ENCODE measurements around the gene SPTSSA. TPM values are rescaled to one million over a fixed set of nuclear protein-coding genes. Genes with fewer than 3 reads are reported as not detected.
"Not testable (repeated sequence)": the region's sequence is repeated elsewhere in the genome, so short reads cannot be mapped to it uniquely, and the experiment has no call there.

Gene SPTSSA
- polyA plus RNA-seq, 1 of the 3 experiments (the other 2 are of a cell fraction), result 39.5 TPM

DNA sequence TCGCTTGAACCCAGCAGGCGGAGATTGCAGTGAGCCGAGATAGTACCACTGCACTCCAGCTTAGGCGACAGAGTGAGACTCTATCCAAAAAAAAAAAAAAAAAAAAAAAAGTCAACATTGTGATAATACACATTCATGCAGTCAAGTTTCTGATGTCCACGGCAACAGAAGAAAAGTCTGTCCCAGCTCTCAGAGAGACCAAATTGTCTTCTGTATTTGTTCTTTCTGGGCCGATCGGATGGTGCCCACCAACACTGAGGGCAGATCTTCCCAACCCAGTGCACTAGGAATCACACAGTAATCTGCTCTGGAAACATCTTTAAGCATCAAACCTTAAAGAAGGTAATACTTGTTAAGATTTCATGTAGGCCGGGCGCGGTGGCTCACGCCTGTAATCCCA, 45.8 kb upstream of the SPTSSA start:
- ChIA-PET POLR2A (no interaction called here), CTCF (no interaction called here)
- TF ChIP-seq ELF1 (IDR thresholded peaks at IDR 0.05) (no peak), TCF12 (IDR thresholded peaks at IDR 0.05) (no peak), MXI1 (IDR thresholded peaks at IDR 0.05; ENCODE audit: low read depth, low read length) (no peak), RXRA (IDR thresholded peaks at IDR 0.05; ENCODE audit: borderline replicate concordance, low read depth) (no peak), JUND (IDR thresholded peaks at IDR 0.05) (no peak)
- TF ChIP-seq, protein P1, sequence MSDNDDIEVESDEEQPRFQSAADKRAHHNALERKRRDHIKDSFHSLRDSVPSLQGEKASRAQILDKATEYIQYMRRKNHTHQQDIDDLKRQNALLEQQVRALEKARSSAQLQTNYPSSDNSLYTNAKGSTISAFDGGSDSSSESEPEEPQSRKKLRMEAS (IDR thresholded peaks at IDR 0.05; ENCODE audit: low read depth), result no peak
- Histone ChIP-seq H3K27me3 (ENCODE audit: insufficient read depth) (no peaks in the 10 kb centered on the region), H3K4me3 (ENCODE audit: low read depth in 2 of 2, low read length in 1 of 2) (no peak overlapping the region), H4K20me1 (ENCODE audit: insufficient read depth) (no peaks in the 10 kb centered on the region), H3F3A (replicated peaks; ENCODE audit: insufficient read depth) (peaks cover under 1% of the 10 kb centered on the region), H2AFZ (ENCODE audit: low read depth) (no peak overlapping the region), H3K9me2 (no peaks in the 10 kb centered on the region), H3K9me3 (no peaks in the 10 kb centered on the region), H3K4me1 (ENCODE audit: control insufficient read depth in 1 of 2, insufficient read depth in 2 of 2, low read depth in 1 of 2, low read length in 1 of 2) (peaks cover 0 to 5% of the 10 kb centered on the region in 2 experiments; a peak in 2 of 4 replicates), H3K4me2 (no peak overlapping the region), H3K27ac (ENCODE audit: low read depth in 2 of 2, low read length in 1 of 2) (no peak overlapping the region), H3K79me2 (ENCODE audit: insufficient read depth) (no peaks in the 10 kb centered on the region), H3K36me3 (replicated peaks in 1 of 2; ENCODE audit: control insufficient read depth in 1 of 2, insufficient read depth in 2 of 2, low read length in 1 of 2) (no peaks in the 10 kb centered on the region), H3K9ac (no peak overlapping the region)
- WGBS (ENCODE audit: low lambda C conversion rate), result 96% methylated on average over 11 of the region's 11 CpGs
- no peak for DNase-seq

DNA sequence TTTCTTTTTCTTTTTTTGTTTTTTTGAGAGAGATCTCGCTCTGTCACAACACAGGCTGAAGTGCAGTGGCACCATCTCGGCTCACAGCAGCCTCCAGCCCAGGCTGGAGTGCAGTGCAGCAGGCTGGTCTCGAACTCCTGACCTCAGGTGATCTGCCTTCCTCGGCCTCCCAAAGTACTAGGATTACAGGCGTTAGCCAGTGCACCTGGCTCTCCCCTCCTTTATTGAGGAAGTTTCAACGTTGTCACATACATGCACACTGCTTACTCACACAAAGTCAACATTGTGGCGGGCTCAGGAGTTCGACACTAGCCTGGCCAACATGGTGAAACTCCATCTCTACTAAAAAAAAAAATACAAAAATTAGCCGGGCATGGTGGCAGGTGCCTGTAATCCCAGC, 45.4 kb upstream of the SPTSSA start:
- 75% methylated on average over 9 of the region's 9 CpGs for WGBS (ENCODE audit: low lambda C conversion rate)
- ChIA-PET POLR2A (no interaction called here), CTCF (no interaction called here)
- Histone ChIP-seq H3K79me2 (ENCODE audit: insufficient read depth) (no peaks in the 10 kb centered on the region), H3K36me3 (replicated peaks in 1 of 2; ENCODE audit: control insufficient read depth in 1 of 2, insufficient read depth in 2 of 2, low read length in 1 of 2) (no peaks in the 10 kb centered on the region), H4K20me1 (ENCODE audit: insufficient read depth) (no peaks in the 10 kb centered on the region), H3F3A (replicated peaks; ENCODE audit: insufficient read depth) (peaks cover 5% of the 10 kb centered on the region), H3K4me1 (ENCODE audit: control insufficient read depth in 1 of 2, insufficient read depth in 2 of 2, low read depth in 1 of 2, low read length in 1 of 2) (peaks cover 0 to 9% of the 10 kb centered on the region in 2 experiments; a peak in 2 of 4 replicates), H3K4me2 (no peak overlapping the region), H3K27ac (ENCODE audit: low read depth in 2 of 2, low read length in 1 of 2) (no peak overlapping the region), H2AFZ (ENCODE audit: low read depth) (no peak overlapping the region), H3K9me2 (no peaks in the 10 kb centered on the region), H3K4me3 (ENCODE audit: low read depth in 2 of 2, low read length in 1 of 2) (no peak overlapping the region), H3K27me3 (ENCODE audit: insufficient read depth) (no peaks in the 10 kb centered on the region), H3K9ac (no peak overlapping the region), H3K9me3 (no peaks in the 10 kb centered on the region)
- TF ChIP-seq RFX5 (IDR thresholded peaks at IDR 0.05; ENCODE audit: low read length) (no peak), RXRA (IDR thresholded peaks at IDR 0.05; ENCODE audit: borderline replicate concordance, low read depth) (no peak), FOSL2 (IDR thresholded peaks at IDR 0.05; ENCODE audit: borderline replicate concordance, low read depth) (no peak), SMC3 (IDR thresholded peaks at IDR 0.05; ENCODE audit: low read depth, low read length) (no peak)
- TF ChIP-seq, protein P2, sequence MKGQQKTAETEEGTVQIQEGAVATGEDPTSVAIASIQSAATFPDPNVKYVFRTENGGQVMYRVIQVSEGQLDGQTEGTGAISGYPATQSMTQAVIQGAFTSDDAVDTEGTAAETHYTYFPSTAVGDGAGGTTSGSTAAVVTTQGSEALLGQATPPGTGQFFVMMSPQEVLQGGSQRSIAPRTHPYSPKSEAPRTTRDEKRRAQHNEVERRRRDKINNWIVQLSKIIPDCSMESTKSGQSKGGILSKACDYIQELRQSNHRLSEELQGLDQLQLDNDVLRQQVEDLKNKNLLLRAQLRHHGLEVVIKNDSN (IDR thresholded peaks at IDR 0.05; ENCODE audit: borderline replicate concordance, low read depth), result no peak
- no peak for DNase-seq

DNA sequence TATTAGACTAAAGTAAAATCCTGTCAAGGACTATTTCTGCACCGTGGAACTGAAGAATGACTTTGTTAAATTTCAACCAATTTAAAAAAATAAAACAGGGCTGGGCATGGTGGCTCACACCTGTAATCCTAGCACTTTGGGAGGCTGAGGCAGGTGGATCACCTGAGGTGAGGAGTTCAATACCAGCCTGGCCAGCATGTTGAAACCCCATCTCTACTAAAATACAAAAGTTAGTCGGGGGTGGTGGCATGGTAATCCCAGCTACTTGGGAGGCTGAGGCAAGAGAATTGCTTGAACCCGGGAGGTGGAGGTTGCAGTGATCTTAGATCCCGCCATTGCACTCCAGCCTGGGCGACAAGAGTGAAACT, 43.1 kb upstream of the SPTSSA start:
- H3K27ac ChIP-seq (ENCODE audit: low read depth in 2 of 2, low read length in 1 of 2); H3K27me3 ChIP-seq (ENCODE audit: insufficient read depth); DNase-seq; H3K79me2 ChIP-seq (ENCODE audit: insufficient read depth); POLR2A ChIA-PET; H3K9me2 ChIP-seq; H3K9ac ChIP-seq; H4K20me1 ChIP-seq (ENCODE audit: insufficient read depth); H3K4me2 ChIP-seq; H3K36me3 ChIP-seq (replicated peaks in 1 of 2; ENCODE audit: control insufficient read depth in 1 of 2, insufficient read depth in 2 of 2, low read length in 1 of 2); H3K4me3 ChIP-seq (ENCODE audit: low read depth in 2 of 2, low read length in 1 of 2); H2AFZ ChIP-seq (ENCODE audit: low read depth); H3K9me3 ChIP-seq: not testable (repeated sequence)
- Histone ChIP-seq H3K4me1 (ENCODE audit: control insufficient read depth in 1 of 2, insufficient read depth in 2 of 2, low read depth in 1 of 2, low read length in 1 of 2) (peaks cover 0 to 20% of the 10 kb centered on the region in 2 experiments; a peak in 2 of 4 replicates), H3F3A (replicated peaks; ENCODE audit: insufficient read depth) (peaks cover 15% of the 10 kb centered on the region)
- 91% methylated on average over 5 of the region's 5 CpGs for WGBS (ENCODE audit: low lambda C conversion rate)
- CTCF ChIA-PET, result interaction anchor here (0.8 to 1.8 kb wide), 4 partner anchors 13 to 182 kb away, joined by 3 to 11 read pairs (median 4); no protein-coding TSS in a partner anchor

DNA sequence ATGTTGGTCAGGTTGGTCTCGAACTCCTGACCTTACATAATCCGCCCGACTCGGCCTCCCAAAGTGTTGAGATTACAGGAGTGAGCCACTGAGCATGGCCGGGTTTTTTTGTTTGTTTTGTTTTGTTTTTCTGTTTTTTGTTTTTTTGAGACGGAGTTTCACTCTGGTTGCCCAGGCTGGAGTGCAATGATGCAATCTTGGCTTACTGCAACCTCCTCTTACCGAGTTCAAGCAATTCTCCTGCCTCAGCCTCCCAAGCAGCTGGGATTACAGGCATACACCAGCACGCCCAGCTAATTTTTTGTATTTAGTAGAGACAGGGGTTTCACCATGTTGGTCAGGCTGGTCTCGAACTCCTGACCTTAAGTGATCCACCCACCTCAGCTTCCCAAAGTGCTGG, 42.0 kb upstream of the SPTSSA start:
- POLR2A ChIA-PET; H3K27ac ChIP-seq (ENCODE audit: low read depth in 2 of 2, low read length in 1 of 2): not testable (repeated sequence)

More for the DNA sequence above, 42.0 kb upstream of the SPTSSA start:
- not testable (repeated sequence) for H4K20me1 ChIP-seq (ENCODE audit: insufficient read depth); H3K36me3 ChIP-seq (replicated peaks in 1 of 2; ENCODE audit: control insufficient read depth in 1 of 2, insufficient read depth in 2 of 2, low read length in 1 of 2); H3K4me2 ChIP-seq; H3K79me2 ChIP-seq (ENCODE audit: insufficient read depth); DNase-seq; H3K27me3 ChIP-seq (ENCODE audit: insufficient read depth); H3K9me2 ChIP-seq; H2AFZ ChIP-seq (ENCODE audit: low read depth); H3K9ac ChIP-seq; H3K9me3 ChIP-seq; H3K4me3 ChIP-seq (ENCODE audit: low read depth in 2 of 2, low read length in 1 of 2)
- CTCF ChIA-PET, result interaction anchor here (1.6 kb wide), 1 partner anchor 181 kb away, joined by 4 read pairs; no protein-coding TSS in a partner anchor
- 81% methylated on average over 9 of the region's 9 CpGs for WGBS (ENCODE audit: low lambda C conversion rate)
- Histone ChIP-seq H3K4me1 (ENCODE audit: control insufficient read depth in 1 of 2, insufficient read depth in 2 of 2, low read depth in 1 of 2, low read length in 1 of 2) (peaks cover 0 to 20% of the 10 kb centered on the region in 2 experiments; a peak in 2 of 4 replicates), H3F3A (replicated peaks; ENCODE audit: insufficient read depth) (peaks cover 15% of the 10 kb centered on the region)

Measured in SK-N-SH (cell line).